ENCODE results near the gene DIAPH2.
A peak's percentile ranks its signal among the peaks of the same experiment; 100 is the strongest.

The DIAPH2 gene

GRCh38 chrX:97050392-97050791, 365.8 kb downstream of the DIAPH2 start:
- no peak for DNase-seq (ENCODE audit: low read depth, low spot score)

GRCh38 chrX:97057349-97057909, 372.8 kb downstream of the DIAPH2 start:
- no peak for DNase-seq (ENCODE audit: low read depth, low spot score)

- no peak for DNase-seq (ENCODE audit: low read depth, low spot score)
These were observed 375.4 kb downstream of the DIAPH2 start for GRCh38 chrX:97060020-97060419.

GRCh38 chrX:97065066-97065465, 380.4 kb downstream of the DIAPH2 start:
- no peak for DNase-seq (ENCODE audit: low read depth, low spot score)

- DNase-seq (ENCODE audit: low read depth, low spot score): no peak
These were observed 381.3 kb downstream of the DIAPH2 start for GRCh38 chrX:97065973-97066372.

- DNase-seq (ENCODE audit: low read depth, low spot score): no peak
These were observed 381.7 kb downstream of the DIAPH2 start for GRCh38 chrX:97066381-97066780.

- DNase-seq (ENCODE audit: low read depth, low spot score): peak; percentile 4
These were observed 385.7 kb downstream of the DIAPH2 start for GRCh38 chrX:97070346-97070745.

- no peak for DNase-seq (ENCODE audit: low read depth, low spot score)
These were observed 389.8 kb downstream of the DIAPH2 start for GRCh38 chrX:97074400-97074799.

- no peak for DNase-seq (ENCODE audit: low read depth, low spot score)
These were observed 404.5 kb downstream of the DIAPH2 start for GRCh38 chrX:97089116-97089515.

- DNase-seq (ENCODE audit: low read depth, low spot score): no peak
These were observed 411.7 kb downstream of the DIAPH2 start for GRCh38 chrX:97096385-97096784.

GRCh38 chrX:97102938-97103337, 418.3 kb downstream of the DIAPH2 start:
- no peak for DNase-seq (ENCODE audit: low read depth, low spot score)

GRCh38 chrX:97109730-97110129, 425.1 kb downstream of the DIAPH2 start:
- DNase-seq (ENCODE audit: low read depth, low spot score): no peak

GRCh38 chrX:97117572-97117971, 432.9 kb downstream of the DIAPH2 start:
- no peak for DNase-seq (ENCODE audit: low read depth, low spot score)

GRCh38 chrX:97119474-97120109, 434.9 kb downstream of the DIAPH2 start:
- no peak for DNase-seq (ENCODE audit: low read depth, low spot score)

- DNase-seq (ENCODE audit: low read depth, low spot score): no peak
These were observed 438.4 kb downstream of the DIAPH2 start for GRCh38 chrX:97123001-97123400.

GRCh38 chrX:97126020-97126419, 441.4 kb downstream of the DIAPH2 start:
- DNase-seq (ENCODE audit: low read depth, low spot score): no peak

- DNase-seq (ENCODE audit: low read depth, low spot score): no peak
These were observed 448.2 kb downstream of the DIAPH2 start for GRCh38 chrX:97132664-97133415.

GRCh38 chrX:97145934-97146333, 461.3 kb downstream of the DIAPH2 start:
- DNase-seq (ENCODE audit: low read depth, low spot score): no peak

GRCh38 chrX:97155816-97156215, 471.2 kb downstream of the DIAPH2 start:
- no peak for DNase-seq (ENCODE audit: low read depth, low spot score)

- no peak for DNase-seq (ENCODE audit: low read depth, low spot score)
These were observed 473.6 kb downstream of the DIAPH2 start for GRCh38 chrX:97158269-97158668.

GRCh38 chrX:97159916-97160800, 475.5 kb downstream of the DIAPH2 start:
- no peak for DNase-seq (ENCODE audit: low read depth, low spot score)

GRCh38 chrX:97167333-97167732, 482.7 kb downstream of the DIAPH2 start:
- DNase-seq (ENCODE audit: low read depth, low spot score): no peak
